DND-41 (cell line): Measurements from ENCODE around the gene KCNJ15.

Source experiments
- ATAC-seq: fragments of 200-7000 bp; cut with Tn5 transposase; 3 replicates; pipeline ENCODE4 v1.9.1; 2021; ENCODE audit warnings: low read depth; ENCODE audit not compliant: insufficient read depth
- DNase-seq: peaks from one replicate; pipeline ENCODE4 v3.0.0-alpha.2; 2020
- H2AFZ ChIP-seq: 2 replicates; pipeline ENCODE4 v1.6.0; 2012; ENCODE audit warnings: low read depth, low read length
- H3K27ac ChIP-seq: 2 replicates; pipeline ENCODE4 v1.5.1; 2012; ENCODE audit warnings: low read length, inconsistent platforms
- H3K27me3 ChIP-seq: fragments of 200-600 bp; sonication (generic); 2 replicates; pipeline ENCODE4 v1.6.0; 2012; ENCODE audit warnings: low read length, mild to moderate bottlenecking, inconsistent platforms; ENCODE audit not compliant: insufficient read depth, poor library complexity
- H3K36me3 ChIP-seq: 2 replicates; pipeline ENCODE4 v1.5.1; 2012; ENCODE audit warnings: low read length, inconsistent platforms; ENCODE audit not compliant: insufficient read depth
- H3K4me1 ChIP-seq: 2 replicates; pipeline ENCODE4 v1.5.1; 2012; ENCODE audit warnings: mild to moderate bottlenecking, low read length; ENCODE audit not compliant: insufficient read depth
- H3K4me2 ChIP-seq: 2 replicates; pipeline ENCODE4 v1.6.0; 2012; ENCODE audit warnings: mild to moderate bottlenecking, moderate library complexity, low read length, inconsistent platforms; ENCODE audit not compliant: insufficient read depth
- H3K4me3 ChIP-seq, 2 experiments: fragments of 200-600 bp in 1 of 2; shearing (Covaris generic) in 1 of 2; 2 replicates each; pipeline ENCODE4 v1.5.1; 2012 to 2016; ENCODE audit warnings: inconsistent platforms in 2 of 2, low read length in 2 of 2, mild to moderate bottlenecking in 2 of 2, low read depth in 1 of 2, moderate library complexity in 1 of 2
- H3K79me2 ChIP-seq: 2 replicates; pipeline ENCODE4 v1.6.0; 2012; ENCODE audit warnings: low read length, inconsistent platforms; ENCODE audit not compliant: insufficient read depth
- H3K9ac ChIP-seq: 2 replicates; pipeline ENCODE4 v1.6.0; 2012; ENCODE audit warnings: low read depth, mild to moderate bottlenecking, inconsistent platforms, low read length, moderate library complexity
- H3K9me3 ChIP-seq: 2 replicates; pipeline ENCODE4 v1.5.1; 2012; ENCODE audit warnings: low read length, moderate library complexity, mild to moderate bottlenecking, inconsistent platforms; ENCODE audit not compliant: insufficient read depth, severe bottlenecking
- H4K20me1 ChIP-seq: 2 replicates; pipeline ENCODE4 v1.6.0; 2012; ENCODE audit warnings: low read length; ENCODE audit not compliant: insufficient read depth
- CTCF ChIP-seq: IDR thresholded peaks from 2 replicates; pipeline ENCODE4 v1.5.1; 2012; ENCODE audit warnings: borderline replicate concordance, low read length, moderate library complexity, mild to moderate bottlenecking; ENCODE audit not compliant: poor library complexity, severe bottlenecking; ENCODE audit errors: extremely low read depth
- EZH2 ChIP-seq: IDR thresholded peaks from 3 replicates; pipeline ENCODE4 v1.6.1; 2012; ENCODE audit warnings: borderline replicate concordance, low read depth, mild to moderate bottlenecking, moderate library complexity, low read length, inconsistent platforms; ENCODE audit not compliant: severe bottlenecking

KCNJ15 gene

GRCh38 chr21:38346286-38346685 lies 89.5 kb downstream of the KCNJ15 start:
- H3K4me3 ChIP-seq: no peak overlapping the region
- no peaks in the 10 kb centered on the region for H3K79me2 ChIP-seq
- H3K27ac ChIP-seq: no peak overlapping the region
- H3K36me3 ChIP-seq: no peaks in the 10 kb centered on the region
- DNase-seq: no peak
- H2AFZ ChIP-seq: no peak overlapping the region
- H3K27me3 ChIP-seq: peaks cover 11% of the 10 kb centered on the region
- ATAC-seq: no peak
- no peaks in the 10 kb centered on the region for H3K4me1 ChIP-seq
- H3K9ac ChIP-seq: no peak overlapping the region
- H3K4me2 ChIP-seq: no peak overlapping the region
- TF ChIP-seq CTCF (no peak), EZH2 (no peak)
- H4K20me1 ChIP-seq: no peaks in the 10 kb centered on the region
- no peaks in the 10 kb centered on the region for H3K9me3 ChIP-seq

DNA sequence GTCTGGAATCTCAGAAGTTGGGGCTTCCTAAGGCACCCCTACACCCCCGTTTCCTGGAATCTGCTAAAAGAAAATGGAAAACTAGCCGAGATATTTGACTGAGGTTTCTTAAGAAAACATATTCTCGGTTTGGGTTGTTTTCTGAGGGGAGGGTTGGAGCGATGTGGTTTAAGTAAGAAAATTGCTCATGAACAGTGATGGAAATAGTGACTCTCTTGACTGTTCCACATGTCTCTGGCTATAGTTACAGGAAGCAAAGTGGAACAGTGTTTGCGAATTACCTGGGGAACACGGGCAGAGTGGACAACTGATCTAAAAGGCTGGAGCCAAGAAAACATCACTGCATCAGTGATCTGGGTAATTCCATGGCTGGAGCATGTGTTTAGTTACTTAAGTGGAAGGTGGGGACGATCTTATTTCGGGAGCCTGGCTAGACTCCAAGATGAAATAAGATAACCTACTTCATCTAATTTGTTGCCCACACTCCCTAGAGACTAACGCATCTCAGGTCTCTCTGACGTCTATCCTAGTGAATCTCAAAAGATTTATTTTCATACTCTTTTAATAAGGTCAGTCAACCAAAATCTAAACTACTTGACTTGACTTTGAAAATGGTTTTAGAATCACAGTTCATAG lies 92.4 kb downstream of the KCNJ15 start:
- H3K4me2 ChIP-seq: no peak overlapping the region
- ATAC-seq: no peak
- peaks cover 18% of the 10 kb centered on the region for H3K27me3 ChIP-seq
- H3K36me3 ChIP-seq: no peaks in the 10 kb centered on the region
- TF ChIP-seq EZH2: no peak
- no peak for TF ChIP-seq CTCF
- no peaks in the 10 kb centered on the region for H4K20me1 ChIP-seq
- no peak overlapping the region for H3K9ac ChIP-seq
- H3K9me3 ChIP-seq: no peaks in the 10 kb centered on the region
- no peak for DNase-seq
- H2AFZ ChIP-seq: no peak overlapping the region
- no peak overlapping the region for H3K4me3 ChIP-seq
- no peak overlapping the region for H3K27ac ChIP-seq
- no peaks in the 10 kb centered on the region for H3K79me2 ChIP-seq
- no peaks in the 10 kb centered on the region for H3K4me1 ChIP-seq

DNA sequence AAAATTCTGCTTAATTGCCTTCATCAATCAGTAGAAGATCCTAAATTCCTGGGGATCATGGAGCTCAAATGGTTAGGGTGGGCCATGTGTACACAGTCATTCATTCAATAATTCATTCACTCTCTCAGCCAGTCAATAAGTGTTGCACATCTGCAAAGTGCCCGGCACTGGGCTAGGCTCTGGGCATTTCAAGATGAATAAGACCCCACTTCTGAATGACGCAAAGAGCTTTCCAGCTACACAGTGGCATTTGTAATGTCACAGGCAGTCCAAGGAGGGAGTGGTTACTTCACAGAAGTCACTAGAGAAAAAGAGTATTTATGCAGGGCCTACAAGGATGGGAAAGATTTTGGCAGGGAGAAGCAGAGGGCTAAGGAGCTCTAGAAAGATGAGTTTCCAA lies 93.2 kb downstream of the KCNJ15 start:
- H3K27me3 ChIP-seq: peaks cover 20% of the 10 kb centered on the region
- no peaks in the 10 kb centered on the region for H3K79me2 ChIP-seq
- no peak overlapping the region for H3K9ac ChIP-seq

More for the DNA sequence above, 93.2 kb downstream of the KCNJ15 start:
- Histone ChIP-seq H3K4me3 (no peak overlapping the region), H3K4me2 (no peak overlapping the region), H3K9me3 (no peaks in the 10 kb centered on the region), H3K36me3 (no peaks in the 10 kb centered on the region), H4K20me1 (no peaks in the 10 kb centered on the region), H3K27ac (no peak overlapping the region), H3K4me1 (no peaks in the 10 kb centered on the region), H2AFZ (no peak overlapping the region)
- no peak for DNase-seq
- ATAC-seq: no peak
- TF ChIP-seq CTCF (no peak), EZH2 (no peak)
